Neuronal stem cell (in vitro differentiated cells): Measurements from ENCODE around the gene PACSIN2.

Source experiments
- DNase-seq: peaks from one replicate; pipeline ENCODE4 v3.0.0-alpha.2; 2013; ENCODE audit warnings: low spot score
- H2AFZ ChIP-seq: one replicate; pipeline ENCODE4 v1.6.1; 2013; ENCODE audit warnings: mild to moderate bottlenecking, low read length, inconsistent platforms
- H2AK5ac ChIP-seq: 2 replicates; pipeline ENCODE4 v1.6.1; 2013; ENCODE audit warnings: low read depth, mild to moderate bottlenecking, inconsistent platforms, low read length, moderate library complexity, mixed read lengths
- H2BK120ac ChIP-seq: 2 replicates; pipeline ENCODE4 v1.6.1; 2013; ENCODE audit warnings: low read depth, mild to moderate bottlenecking, inconsistent platforms, low read length, moderate library complexity, mixed read lengths
- H2BK12ac ChIP-seq: one replicate; pipeline ENCODE4 v1.6.1; 2013; ENCODE audit warnings: low read length, inconsistent platforms
- H2BK15ac ChIP-seq: 2 replicates; pipeline ENCODE4 v1.6.1; 2013; ENCODE audit warnings: mild to moderate bottlenecking, low read length, inconsistent platforms, mixed read lengths
- H2BK5ac ChIP-seq: one replicate; pipeline ENCODE4 v1.6.1; 2013; ENCODE audit warnings: inconsistent platforms, mild to moderate bottlenecking, low read length, moderate library complexity
- H3K14ac ChIP-seq: one replicate; pipeline ENCODE4 v1.6.1; 2013; ENCODE audit warnings: low read length, inconsistent platforms
- H3K18ac ChIP-seq: 2 replicates; pipeline ENCODE4 v1.6.1; 2013; ENCODE audit warnings: low read length, inconsistent platforms
- H3K23ac ChIP-seq: 2 replicates; pipeline ENCODE4 v1.6.1; 2013; ENCODE audit warnings: low read depth, mild to moderate bottlenecking, mixed read lengths, low read length, inconsistent platforms; ENCODE audit not compliant: poor library complexity
- H3K27ac ChIP-seq: replicated peaks from 3 replicates; pipeline ENCODE4 v1.5.1; 2013; ENCODE audit warnings: low read length, inconsistent platforms
- H3K27me3 ChIP-seq, 3 experiments: 2 replicates each; pipeline ENCODE4 v1.6.1; 2013; ENCODE audit warnings: low read length in 3 of 3, mild to moderate bottlenecking in 2 of 3, inconsistent platforms in 1 of 3, low read depth in 1 of 3, mixed read lengths in 1 of 3, moderate library complexity in 1 of 3; ENCODE audit not compliant: control insufficient read depth in 3 of 3, insufficient read depth in 3 of 3
- H3K36me3 ChIP-seq, 2 donors: replicated peaks in 1 of 2; 2 replicates each; pipeline ENCODE4 v1.6.1; 2013; ENCODE audit warnings: low read length in 2 of 2; ENCODE audit not compliant: control insufficient read depth in 2 of 2, insufficient read depth in 2 of 2
- H3K4ac ChIP-seq: 2 replicates; pipeline ENCODE4 v1.6.1; 2013; ENCODE audit warnings: inconsistent platforms, mild to moderate bottlenecking, low read length, moderate library complexity
- H3K4me1 ChIP-seq, 2 donors: 1 replicate in 1 of 2; 2 replicates in 1 of 2; pipeline ENCODE4 v1.6.1; 2013; ENCODE audit warnings: low read length in 2 of 2, low read depth in 1 of 2; ENCODE audit not compliant: control insufficient read depth in 2 of 2, insufficient read depth in 1 of 2
- H3K4me2 ChIP-seq: one replicate; pipeline ENCODE4 v1.6.1; 2013; ENCODE audit warnings: mild to moderate bottlenecking, low read length, inconsistent platforms; ENCODE audit not compliant: insufficient read depth, poor library complexity, severe bottlenecking
- H3K4me3 ChIP-seq, 2 donors: 2 replicates each; pipeline ENCODE4 v1.5.1; 2013; ENCODE audit warnings: low read length in 2 of 2, mild to moderate bottlenecking in 2 of 2, inconsistent platforms in 1 of 2, moderate library complexity in 1 of 2
- H3K79me1 ChIP-seq: one replicate; pipeline ENCODE4 v1.6.1; 2013; ENCODE audit warnings: low read depth, mild to moderate bottlenecking, inconsistent platforms, low read length, moderate library complexity
- H3K9ac ChIP-seq: one replicate; pipeline ENCODE4 v1.6.1; 2013; ENCODE audit warnings: mild to moderate bottlenecking, low read depth, low read length, inconsistent platforms; ENCODE audit not compliant: poor library complexity
- H3K9me3 ChIP-seq, 2 donors: replicated peaks in 1 of 2; 2 replicates each; pipeline versions ENCODE3 to v1.6.1; 2013; ENCODE audit warnings: low read length in 2 of 2, mild to moderate bottlenecking in 2 of 2, inconsistent platforms in 1 of 2, low read depth in 1 of 2, mixed read lengths in 1 of 2, moderate library complexity in 1 of 2; ENCODE audit not compliant: control insufficient read depth in 2 of 2, insufficient read depth in 1 of 2
- H4K8ac ChIP-seq: one replicate; pipeline ENCODE4 v1.6.1; 2013; ENCODE audit warnings: low read depth, mild to moderate bottlenecking, inconsistent platforms, low read length, moderate library complexity
- H4K91ac ChIP-seq: one replicate; pipeline ENCODE4 v1.6.1; 2013; ENCODE audit warnings: low read length, low read depth, mild to moderate bottlenecking, inconsistent platforms; ENCODE audit not compliant: poor library complexity
- WGBS, 2 donors: extraction: QIAGEN DNeasy Blood & Tissue Kit; methylation state at CpG; one replicate each; pipeline ENCODE4 v1.1.7; 2013; ENCODE audit warnings: missing lambda C conversion rate in 2 of 2, mixed read lengths in 1 of 2; ENCODE audit not compliant: insufficient read length in 2 of 2, insufficient replicate concordance in 1 of 2; ENCODE audit errors: extremely low coverage in 2 of 2; 5-methylcytosine and 5-hydroxymethylcytosine counted together

Gene PACSIN2

GRCh38 chr22:42855211-42855610 is 159.7 kb downstream of the PACSIN2 start:
- Histone ChIP-seq H4K8ac (no peak overlapping the region), H3K4ac (no peak overlapping the region), H3K9me3 (peaks cover 4 to 10% of the 10 kb centered on the region in 2 donors), H3K18ac (no peak overlapping the region), H3K23ac (no peak overlapping the region), H2AK5ac (no peak overlapping the region), H3K4me1 (peaks cover 0 to 4% of the 10 kb centered on the region in 2 donors), H2AFZ (no peak overlapping the region), H3K36me3 (peaks cover 1 to 12% of the 10 kb centered on the region in 2 donors), H3K4me3 (no peak overlapping the region), H3K9ac (no peak overlapping the region), H3K4me2 (no peak overlapping the region), H4K91ac (no peak overlapping the region), H2BK120ac (no peak overlapping the region), H2BK12ac (no peak overlapping the region), H3K27me3 (peaks cover 0 to 2% (median 0%) of the 10 kb centered on the region in 3 experiments), H3K79me1 (peaks cover 5% of the 10 kb centered on the region), H2BK5ac (no peak overlapping the region), H3K27ac (no peak overlapping the region), H2BK15ac (no peak overlapping the region), H3K14ac (no peak overlapping the region)
- no CpG with 5 or more reads among the region's 8 CpGs for WGBS, 2 donors
- DNase-seq: no peak

GRCh38 chr22:42848941-42849550 is 165.9 kb downstream of the PACSIN2 start:
- H3K4me3 ChIP-seq: no peak overlapping the region
- H3K27ac ChIP-seq: no peak overlapping the region
- H2AK5ac ChIP-seq: no peak overlapping the region
- no peak overlapping the region for H2BK5ac ChIP-seq
- no peak overlapping the region for H2BK15ac ChIP-seq
- H3K9ac ChIP-seq: no peak overlapping the region
- no peak overlapping the region for H4K91ac ChIP-seq
- peaks cover 0 to 2% of the 10 kb centered on the region in 2 donors for H3K4me1 ChIP-seq
- H4K8ac ChIP-seq: no peak overlapping the region
- H3K4ac ChIP-seq: no peak overlapping the region
- H2BK12ac ChIP-seq: no peak overlapping the region
- no peaks in the 10 kb centered on the region for H3K27me3 ChIP-seq
- H2AFZ ChIP-seq: no peak overlapping the region
- H2BK120ac ChIP-seq: no peak overlapping the region
- no peak overlapping the region for H3K4me2 ChIP-seq
- peaks cover 1 to 6% of the 10 kb centered on the region in 2 donors for H3K9me3 ChIP-seq
- no CpG with 5 or more reads among the region's 5 CpGs for WGBS, 2 donors
- H3K18ac ChIP-seq: no peak overlapping the region
- no peak overlapping the region for H3K23ac ChIP-seq
- no peak overlapping the region for H3K14ac ChIP-seq
- DNase-seq: no peak
- H3K36me3 ChIP-seq: peaks cover 1 to 42% of the 10 kb centered on the region in 2 donors
- peaks cover 4% of the 10 kb centered on the region for H3K79me1 ChIP-seq

DNA sequence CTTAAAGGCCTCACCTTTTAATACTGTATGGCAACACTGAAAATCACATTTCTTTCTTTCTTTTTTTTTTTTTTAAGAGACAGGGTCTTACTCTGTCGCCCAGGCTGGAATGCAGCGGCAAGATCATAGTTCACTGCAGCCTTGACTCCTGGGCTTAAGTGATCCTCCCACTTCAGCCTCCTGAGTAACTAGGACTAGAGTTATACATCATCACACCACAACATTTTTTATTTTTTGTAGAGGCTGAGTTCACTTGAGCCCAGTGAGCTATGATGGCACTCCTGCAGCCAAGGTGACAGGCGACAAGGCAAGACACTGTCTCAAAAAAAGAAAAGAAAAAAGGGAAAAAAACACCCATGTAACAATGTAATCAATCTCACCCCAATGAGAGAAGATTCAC is 167.8 kb downstream of the PACSIN2 start:
- H3K4me2 ChIP-seq: no peak overlapping the region
- no peaks in the 10 kb centered on the region for H3K9me3 ChIP-seq
- no peak for DNase-seq
- no peak overlapping the region for H3K4ac ChIP-seq
- no peak overlapping the region for H2AK5ac ChIP-seq
- H3K36me3 ChIP-seq: peaks cover 1 to 44% of the 10 kb centered on the region in 2 donors
- H3K27ac ChIP-seq: no peak overlapping the region
- peaks cover 4% of the 10 kb centered on the region for H3K79me1 ChIP-seq
- no peak overlapping the region for H2BK12ac ChIP-seq
- H3K4me3 ChIP-seq: no peak overlapping the region
- H4K8ac ChIP-seq: no peak overlapping the region
- no peak overlapping the region for H3K14ac ChIP-seq
- no peak overlapping the region for H2AFZ ChIP-seq
- H3K4me1 ChIP-seq: peaks cover 0 to 2% of the 10 kb centered on the region in 2 donors
- no peak overlapping the region for H2BK5ac ChIP-seq
- no peak overlapping the region for H2BK15ac ChIP-seq
- H3K23ac ChIP-seq: no peak overlapping the region
- no CpG with 5 or more reads among the region's 3 CpGs for WGBS, 2 donors
- no peak overlapping the region for H4K91ac ChIP-seq
- no peak overlapping the region for H2BK120ac ChIP-seq
- H3K9ac ChIP-seq: no peak overlapping the region
- no peak overlapping the region for H3K18ac ChIP-seq
- H3K27me3 ChIP-seq: no peaks in the 10 kb centered on the region

- no peak overlapping the region for H2BK120ac ChIP-seq
- H3K23ac ChIP-seq: no peak overlapping the region
- H4K91ac ChIP-seq: no peak overlapping the region
- H3K79me1 ChIP-seq: peaks cover 1% of the 10 kb centered on the region
- H3K36me3 ChIP-seq: peaks cover 2 to 61% of the 10 kb centered on the region in 2 donors
- no peak overlapping the region for H4K8ac ChIP-seq
- no peak overlapping the region for H3K9ac ChIP-seq
- no peak overlapping the region for H3K4me2 ChIP-seq
- H3K4me3 ChIP-seq: no peak overlapping the region
- DNase-seq: no peak
- WGBS, 2 donors: no CpG with 5 or more reads among the region's 4 CpGs
- H3K27ac ChIP-seq: no peak overlapping the region
- H2BK15ac ChIP-seq: no peak overlapping the region
- H3K18ac ChIP-seq: no peak overlapping the region
- no peak overlapping the region for H2BK5ac ChIP-seq
- H3K9me3 ChIP-seq: no peaks in the 10 kb centered on the region
- no peak overlapping the region for H2BK12ac ChIP-seq
- H3K14ac ChIP-seq: no peak overlapping the region
- no peak overlapping the region for H3K4ac ChIP-seq
- H3K4me1 ChIP-seq: no peaks in the 10 kb centered on the region
- H2AK5ac ChIP-seq: no peak overlapping the region
- no peak overlapping the region for H2AFZ ChIP-seq
- H3K27me3 ChIP-seq: no peaks in the 10 kb centered on the region
Observed at GRCh38 chr22:42844756-42845155, 170.2 kb downstream of the PACSIN2 start.
